Thyroid gland (tissue), 4 donors: ENCODE data around the gene ROS1.

Experiments used
- CTCF ChIP-seq, 6 experiments: fragments of 200-600 bp in 3 of 6; fragments of 450-650 bp in 3 of 6; sonication (generic) in 3 of 6; IDR thresholded peaks; one replicate each; pipeline ENCODE4 v1.5.1; 2016 to 2019; ENCODE audit warnings: antibody characterized with exemption in 6 of 6, mild to moderate bottlenecking in 2 of 6, inconsistent platforms in 1 of 6, moderate library complexity in 1 of 6
- POLR2A ChIP-seq, 2 donors: fragments of 450-650 bp; IDR thresholded peaks; one replicate each; pipeline ENCODE4 v1.6.1; 2017; ENCODE audit warnings: antibody characterized with exemption in 2 of 2, mild to moderate bottlenecking in 2 of 2, moderate library complexity in 1 of 2

DNA sequence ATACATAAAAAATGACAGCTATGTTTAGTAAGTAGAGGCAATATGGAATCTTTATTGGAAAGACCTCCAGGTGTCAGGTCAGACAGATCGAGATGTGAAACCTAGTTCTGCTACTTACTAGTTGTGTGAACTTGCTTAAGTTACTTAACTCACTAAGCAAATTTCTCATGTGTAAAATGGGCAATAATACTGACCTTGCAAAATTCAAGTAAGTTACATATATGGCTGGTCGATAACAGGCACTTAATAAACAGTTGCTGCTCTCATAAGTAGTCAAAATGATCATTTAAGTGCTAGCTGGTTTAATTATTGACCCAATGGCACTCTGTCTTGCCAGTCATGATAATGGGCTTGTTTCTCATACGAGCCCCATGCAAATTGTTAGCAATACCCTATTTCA is 114.4 kb downstream of the ROS1 start:
- TF ChIP-seq CTCF (IDR thresholded peaks at IDR 0.05) (no peak), POLR2A (IDR thresholded peaks at IDR 0.05) (no peak)
